ENCODE measurements around the gene LSMEM2.
A peak's percentile ranks its signal among the peaks of the same experiment; 100 is the strongest.
"Not testable (repeated sequence)": the region's sequence is repeated elsewhere in the genome, so short reads cannot be mapped to it uniquely, and the experiment has no call there.

Gene LSMEM2

DNA sequence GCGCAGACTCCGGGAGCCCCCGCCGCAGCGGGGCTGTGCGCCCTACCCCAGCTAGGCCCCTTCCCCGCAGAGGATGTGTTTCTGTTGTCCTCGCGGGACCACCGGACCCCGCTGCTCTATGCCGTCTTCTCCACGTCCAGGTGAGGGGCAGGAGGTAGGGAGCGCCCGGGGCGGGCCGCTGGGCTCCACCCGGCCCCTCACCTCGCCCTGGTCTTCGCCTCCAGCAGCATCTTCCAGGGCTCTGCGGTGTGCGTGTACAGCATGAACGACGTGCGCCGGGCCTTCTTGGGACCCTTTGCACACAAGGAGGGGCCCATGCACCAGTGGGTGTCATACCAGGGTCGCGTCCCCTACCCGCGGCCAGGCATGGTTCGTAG is 5.2 kb upstream of the LSMEM2 start:
- DNase-seq (ENCODE audit: low spot score): no peak
- Mint-ChIP-seq H3K27ac (no peak overlapping the region), H3K27me3 (ENCODE audit: low read depth) (peaks cover 46% of the 10 kb centered on the region), H3K36me3 (ENCODE audit: low read depth) (no peaks in the 10 kb centered on the region), H3K4me1 (ENCODE audit: low read depth) (peaks cover 16% of the 10 kb centered on the region), H3K4me3 (no peak overlapping the region), H3K9me3 (no peaks in the 10 kb centered on the region)

- H3K27ac Mint-ChIP-seq: peak overlapping the region; percentile 47
- H3K27me3 Mint-ChIP-seq (ENCODE audit: low read depth): peaks cover 46% of the 10 kb centered on the region
- peaks cover 16% of the 10 kb centered on the region for H3K4me1 Mint-ChIP-seq (ENCODE audit: low read depth)
- peak overlapping the region; percentile 62 for H3K4me3 Mint-ChIP-seq
- peak; percentile 73 for DNase-seq (ENCODE audit: low spot score)
- no peaks in the 10 kb centered on the region for H3K9me3 Mint-ChIP-seq
- no peaks in the 10 kb centered on the region for H3K36me3 Mint-ChIP-seq (ENCODE audit: low read depth)
These were observed 4.3 kb upstream of the LSMEM2 start for GRCh38 chr3:50274371-50275104.

DNA sequence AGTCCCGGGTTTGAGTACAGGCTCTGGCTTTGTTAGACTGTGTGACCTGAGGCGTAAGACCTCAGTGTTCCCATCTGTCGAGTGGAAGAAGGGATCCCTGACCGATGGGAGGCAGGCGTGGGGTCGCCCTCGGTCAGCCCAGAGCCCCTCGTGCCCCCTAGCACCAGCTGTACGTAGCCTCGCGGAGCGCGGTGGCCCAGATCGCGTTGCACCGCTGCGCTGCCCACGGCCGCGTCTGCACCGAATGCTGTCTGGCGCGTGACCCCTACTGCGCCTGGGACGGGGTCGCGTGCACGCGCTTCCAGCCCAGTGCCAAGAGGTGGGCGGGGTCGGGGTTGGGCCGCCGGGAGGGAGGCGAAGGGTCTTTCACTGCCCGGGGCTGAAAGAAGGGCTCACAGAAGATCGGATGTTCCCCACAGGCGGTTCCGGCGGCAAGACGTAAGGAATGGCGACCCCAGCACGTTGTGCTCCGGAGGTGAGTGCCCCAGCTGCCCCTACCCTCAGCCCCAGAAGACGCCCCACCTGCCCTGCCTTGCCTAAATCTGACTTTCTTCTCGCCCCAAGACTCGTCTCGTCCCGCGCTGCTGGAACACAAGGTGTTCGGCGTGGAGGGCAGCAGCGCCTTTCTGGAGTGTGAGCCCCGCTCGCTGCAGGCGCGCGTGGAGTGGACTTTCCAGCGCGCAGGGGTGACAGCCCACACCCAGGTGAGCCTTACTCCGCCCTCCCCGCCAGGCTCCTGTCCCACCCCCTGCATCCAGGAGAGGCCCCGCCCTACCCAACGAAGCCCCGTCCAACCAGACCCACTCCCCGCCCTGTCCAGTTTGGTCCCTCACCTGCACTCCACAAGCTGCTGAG is 3.5 kb upstream of the LSMEM2 start:
- H3K36me3 Mint-ChIP-seq (ENCODE audit: low read depth): no peaks in the 10 kb centered on the region
- H3K4me3 Mint-ChIP-seq: peak overlapping the region; percentile 40
- no peak for DNase-seq (ENCODE audit: low spot score)
- no peak overlapping the region for H3K27ac Mint-ChIP-seq
- no peaks in the 10 kb centered on the region for H3K9me3 Mint-ChIP-seq
- H3K27me3 Mint-ChIP-seq (ENCODE audit: low read depth): peaks cover 46% of the 10 kb centered on the region
- peaks cover 16% of the 10 kb centered on the region for H3K4me1 Mint-ChIP-seq (ENCODE audit: low read depth)

- Mint-ChIP-seq H3K4me1 (ENCODE audit: low read depth) (peaks cover 16% of the 10 kb centered on the region), H3K27me3 (ENCODE audit: low read depth) (peaks cover 46% of the 10 kb centered on the region), H3K36me3 (ENCODE audit: low read depth) (no peaks in the 10 kb centered on the region), H3K27ac (no peak overlapping the region), H3K4me3 (peak overlapping the region; percentile 40), H3K9me3 (no peaks in the 10 kb centered on the region)
- no peak for DNase-seq (ENCODE audit: low spot score)
These were observed 2.7 kb upstream of the LSMEM2 start for GRCh38 chr3:50275996-50276761.

GRCh38 chr3:50276762-50277101 is 2.2 kb upstream of the LSMEM2 start:
- H3K4me1 Mint-ChIP-seq (ENCODE audit: low read depth): peaks cover 16% of the 10 kb centered on the region
- H3K27me3 Mint-ChIP-seq (ENCODE audit: low read depth): peaks cover 46% of the 10 kb centered on the region
- no peak overlapping the region for H3K27ac Mint-ChIP-seq
- no peaks in the 10 kb centered on the region for H3K9me3 Mint-ChIP-seq
- no peak for DNase-seq (ENCODE audit: low spot score)
- no peak overlapping the region for H3K4me3 Mint-ChIP-seq
- H3K36me3 Mint-ChIP-seq (ENCODE audit: low read depth): no peaks in the 10 kb centered on the region

DNA sequence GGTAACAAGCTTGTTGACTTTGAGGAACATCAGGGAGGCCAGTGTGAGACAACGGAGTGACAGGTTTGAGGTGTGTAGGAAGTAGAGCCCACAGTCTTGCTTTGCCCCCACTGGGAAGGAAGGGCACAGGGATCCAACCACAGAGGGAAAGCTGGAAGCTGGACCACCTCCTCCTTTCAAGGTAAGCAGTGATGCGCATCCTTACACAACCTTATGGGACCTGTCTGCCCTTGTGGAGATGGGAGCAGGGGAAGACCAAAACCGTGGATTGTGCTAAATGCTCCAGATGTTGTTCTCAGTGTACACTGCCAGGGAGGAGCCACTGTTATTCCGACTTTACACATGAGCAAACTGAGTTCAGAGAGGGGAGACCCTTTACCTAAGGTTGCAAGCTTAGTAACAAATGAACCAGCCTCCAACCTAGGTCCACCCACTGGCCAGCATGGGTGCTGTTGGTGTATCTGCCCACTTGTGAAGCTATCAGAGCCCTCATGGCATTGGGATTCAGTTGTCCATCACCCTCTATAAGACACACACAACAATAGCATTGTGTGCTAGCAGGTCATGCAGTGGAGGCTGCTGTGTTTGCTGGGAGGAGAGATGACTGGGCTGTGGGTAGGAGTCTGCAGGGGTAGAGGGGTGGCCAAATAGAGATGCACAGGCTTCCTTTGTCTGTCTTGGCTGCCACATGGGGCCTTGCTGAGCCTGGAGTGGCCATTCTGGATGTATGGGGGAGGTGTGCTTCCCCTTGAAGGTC is 586 bp upstream of the LSMEM2 start:
- H3K9me3 Mint-ChIP-seq: no peaks in the 10 kb centered on the region
- no peak for DNase-seq (ENCODE audit: low spot score)
- no peak overlapping the region for H3K4me3 Mint-ChIP-seq
- peaks cover 41% of the 10 kb centered on the region for H3K27me3 Mint-ChIP-seq (ENCODE audit: low read depth)
- H3K27ac Mint-ChIP-seq: no peak overlapping the region
- H3K4me1 Mint-ChIP-seq (ENCODE audit: low read depth): peaks cover 12% of the 10 kb centered on the region
- H3K36me3 Mint-ChIP-seq (ENCODE audit: low read depth): no peaks in the 10 kb centered on the region

- Mint-ChIP-seq H3K27me3 (ENCODE audit: low read depth) (peaks cover 34% of the 10 kb centered on the region), H3K9me3 (no peaks in the 10 kb centered on the region), H3K4me1 (ENCODE audit: low read depth) (peaks cover 6% of the 10 kb centered on the region), H3K36me3 (ENCODE audit: low read depth) (no peaks in the 10 kb centered on the region), H3K4me3 (no peak overlapping the region), H3K27ac (no peak overlapping the region)
- no peak for DNase-seq (ENCODE audit: low spot score)
These were observed 549 bp downstream of the LSMEM2 start for GRCh38 chr3:50279255-50280016.

GRCh38 chr3:50284121-50284520 is 5.2 kb downstream of the LSMEM2 start:
- H3K27me3 Mint-ChIP-seq (ENCODE audit: low read depth); H3K4me3 Mint-ChIP-seq; H3K36me3 Mint-ChIP-seq (ENCODE audit: low read depth); H3K4me1 Mint-ChIP-seq (ENCODE audit: low read depth); H3K9me3 Mint-ChIP-seq; DNase-seq (ENCODE audit: low spot score); H3K27ac Mint-ChIP-seq: not testable (repeated sequence)

DNA sequence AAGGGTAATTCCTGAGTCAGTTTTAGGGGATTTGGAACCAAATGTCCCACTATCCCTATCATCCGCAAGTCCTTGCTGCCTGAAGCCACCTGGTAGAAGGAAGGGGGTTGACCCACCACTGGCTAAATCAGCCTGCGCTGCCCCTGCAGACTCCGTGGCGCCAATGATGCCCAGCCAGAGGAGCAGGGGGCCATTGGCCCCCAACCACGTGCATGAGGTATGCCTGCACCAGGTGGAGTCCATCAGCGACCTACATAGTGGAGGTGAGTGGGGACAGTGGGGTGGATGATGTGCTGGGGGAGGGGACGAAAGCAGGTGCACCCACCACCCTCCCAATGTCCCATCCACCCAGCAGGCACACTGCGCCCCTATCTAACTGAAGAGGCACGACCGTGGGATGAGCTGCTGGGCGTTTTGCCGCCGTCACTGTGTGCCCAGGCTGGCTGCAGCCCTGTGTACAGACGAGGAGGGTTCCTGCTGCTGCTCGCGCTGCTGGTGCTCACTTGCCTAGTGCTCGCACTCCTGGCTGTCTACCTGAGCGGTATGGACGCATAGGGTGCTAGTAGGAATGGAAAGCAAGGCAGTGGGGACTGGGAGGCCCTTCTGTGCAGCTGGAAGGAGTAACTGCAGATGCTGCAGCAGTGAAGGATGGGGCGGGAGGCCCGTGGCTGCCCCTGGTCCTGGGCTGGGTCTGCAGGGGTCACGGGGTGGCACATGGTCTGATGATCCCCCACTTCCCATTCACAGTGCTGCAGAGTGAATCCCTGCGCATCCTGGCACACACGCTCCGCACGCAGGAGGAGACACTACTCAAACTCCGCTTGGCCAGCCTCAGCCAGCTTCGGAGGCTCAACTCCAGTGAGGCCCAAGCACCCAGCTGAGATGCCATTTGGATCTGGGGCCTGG is 7.7 kb downstream of the LSMEM2 start:
- Mint-ChIP-seq H3K4me1 (ENCODE audit: low read depth) (peaks cover 6% of the 10 kb centered on the region), H3K4me3 (no peak overlapping the region), H3K36me3 (ENCODE audit: low read depth) (peaks cover 6% of the 10 kb centered on the region), H3K27me3 (ENCODE audit: low read depth) (no peaks in the 10 kb centered on the region), H3K27ac (no peak overlapping the region), H3K9me3 (no peaks in the 10 kb centered on the region)
- DNase-seq (ENCODE audit: low spot score): no peak

- Mint-ChIP-seq H3K27ac (no peak overlapping the region), H3K4me1 (ENCODE audit: low read depth) (peaks cover 6% of the 10 kb centered on the region), H3K27me3 (ENCODE audit: low read depth) (no peaks in the 10 kb centered on the region), H3K4me3 (no peak overlapping the region), H3K36me3 (ENCODE audit: low read depth) (peaks cover 6% of the 10 kb centered on the region), H3K9me3 (no peaks in the 10 kb centered on the region)
- no peak for DNase-seq (ENCODE audit: low spot score)
These were observed 8.4 kb downstream of the LSMEM2 start for GRCh38 chr3:50287262-50287661.

DNA sequence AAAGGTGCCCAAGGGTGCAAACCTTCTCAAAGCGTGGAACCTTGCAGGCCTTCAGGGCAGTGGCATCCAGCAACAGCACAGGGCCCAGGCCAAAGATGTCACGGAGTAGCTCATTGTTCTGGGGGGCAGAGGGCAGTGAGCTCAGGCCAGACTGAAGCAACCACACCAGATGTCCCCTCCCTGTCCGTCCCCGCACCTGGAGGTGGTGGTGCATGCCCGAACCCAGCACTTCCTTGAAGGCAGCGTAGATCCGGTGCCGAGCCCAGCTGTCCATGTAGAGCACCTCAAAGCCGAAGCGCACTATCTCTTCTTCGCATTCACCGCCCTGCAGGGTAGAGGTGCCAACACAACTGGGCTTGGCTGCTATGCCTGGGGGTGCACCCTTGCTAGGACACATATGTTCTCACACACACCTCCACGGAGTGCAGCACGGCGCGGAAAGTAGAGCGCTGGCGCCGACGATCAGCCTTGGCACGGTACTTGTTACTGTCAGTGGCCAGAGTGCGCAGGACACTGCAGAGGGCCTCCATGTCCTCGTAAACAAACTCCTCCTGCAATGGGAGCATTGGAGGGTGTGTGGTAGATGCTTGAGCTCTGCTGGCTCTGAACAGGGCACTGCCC is 9.6 kb downstream of the LSMEM2 start:
- no peak for DNase-seq (ENCODE audit: low spot score)

DNA sequence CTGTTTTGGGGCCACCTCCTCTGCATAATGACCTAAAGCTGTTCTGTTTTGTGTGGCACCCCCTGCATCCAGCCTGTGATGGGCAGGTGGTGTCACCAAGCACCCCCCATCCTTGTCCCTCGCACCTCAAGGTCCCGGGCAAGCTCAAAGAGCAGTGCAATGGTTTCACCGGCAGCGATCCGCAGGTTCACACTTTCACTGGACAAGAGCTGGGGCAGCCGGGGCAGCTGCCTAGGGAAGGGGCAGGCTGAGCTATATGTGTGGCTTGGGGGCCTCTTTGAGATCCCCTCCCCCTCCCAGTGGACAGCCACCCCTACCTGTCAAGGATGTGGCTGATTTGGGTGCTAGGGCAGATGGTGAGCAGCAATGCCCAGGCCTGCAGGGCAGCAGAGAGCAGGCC is 10.2 kb downstream of the LSMEM2 start:
- Mint-ChIP-seq H3K27me3 (ENCODE audit: low read depth) (no peaks in the 10 kb centered on the region), H3K36me3 (ENCODE audit: low read depth) (peaks cover 6% of the 10 kb centered on the region), H3K4me3 (no peak overlapping the region), H3K4me1 (ENCODE audit: low read depth) (peaks cover 13% of the 10 kb centered on the region), H3K9me3 (no peaks in the 10 kb centered on the region), H3K27ac (no peak overlapping the region)
- DNase-seq (ENCODE audit: low spot score): no peak

More for the DNA sequence above, 9.6 kb downstream of the LSMEM2 start:
- H3K27me3 Mint-ChIP-seq (ENCODE audit: low read depth): no peaks in the 10 kb centered on the region
- H3K27ac Mint-ChIP-seq: no peak overlapping the region
- H3K4me1 Mint-ChIP-seq (ENCODE audit: low read depth): peaks cover 13% of the 10 kb centered on the region
- no peak overlapping the region for H3K4me3 Mint-ChIP-seq
- peaks cover 6% of the 10 kb centered on the region for H3K36me3 Mint-ChIP-seq (ENCODE audit: low read depth)
- no peaks in the 10 kb centered on the region for H3K9me3 Mint-ChIP-seq
